HG03025 (cell line): Measurements from ENCODE around the gene CEP72.

Experiments used
- ATAC-seq: cut with Tn5 transposase; IDR thresholded peaks from one replicate; pipeline ENCODE4 v1.9.1; 2021; ENCODE audit warnings: mild to moderate bottlenecking, moderate library complexity; ENCODE audit not compliant: unreplicated experiment, low FRiP score

The CEP72 gene

GRCh38 chr5:635306-636055 lies 23.3 kb downstream of the CEP72 start:
- ATAC-seq, result no peak

- no peak for ATAC-seq
These were observed 24.8 kb downstream of the CEP72 start for GRCh38 chr5:636951-637350.

- no peak for ATAC-seq
These were observed 25.7 kb downstream of the CEP72 start for GRCh38 chr5:637581-638450.

- no peak for ATAC-seq
These were observed 26.5 kb downstream of the CEP72 start for GRCh38 chr5:638501-639252.

GRCh38 chr5:639253-639530 lies 27.1 kb downstream of the CEP72 start:
- no peak for ATAC-seq

GRCh38 chr5:639584-640213 lies 27.6 kb downstream of the CEP72 start:
- ATAC-seq, result no peak

GRCh38 chr5:640461-641330 lies 28.6 kb downstream of the CEP72 start:
- no peak for ATAC-seq

GRCh38 chr5:641331-641765 lies 29.2 kb downstream of the CEP72 start:
- ATAC-seq, result no peak

- ATAC-seq, result no peak
These were observed 30.3 kb downstream of the CEP72 start for GRCh38 chr5:642481-642880.

GRCh38 chr5:643351-643801 lies 31.2 kb downstream of the CEP72 start:
- ATAC-seq, result peak; percentile 18

- ATAC-seq, result peak; percentile 69
These were observed 31.7 kb downstream of the CEP72 start for GRCh38 chr5:643811-644271.

- ATAC-seq, result no peak
These were observed 32.4 kb downstream of the CEP72 start for GRCh38 chr5:644509-644908.

- ATAC-seq, result no peak
These were observed 32.8 kb downstream of the CEP72 start for GRCh38 chr5:644971-645370.

- ATAC-seq, result no peak
These were observed 33.3 kb downstream of the CEP72 start for GRCh38 chr5:645421-645820.

GRCh38 chr5:646396-647201 lies 34.5 kb downstream of the CEP72 start:
- ATAC-seq, result no peak

- ATAC-seq, result no peak
These were observed 35.2 kb downstream of the CEP72 start for GRCh38 chr5:647311-647710.

- ATAC-seq, result no peak
These were observed 35.6 kb downstream of the CEP72 start for GRCh38 chr5:647727-648126.

- no peak for ATAC-seq
These were observed 39.3 kb downstream of the CEP72 start for GRCh38 chr5:651296-652022.
